ENCODE results near the gene SMIM3.
A peak's percentile ranks its signal among the peaks of the same experiment; 100 is the strongest.
"Not testable (repeated sequence)": the region's sequence is repeated elsewhere in the genome, so short reads cannot be mapped to it uniquely, and the experiment has no call there.

The SMIM3 gene

DNA sequence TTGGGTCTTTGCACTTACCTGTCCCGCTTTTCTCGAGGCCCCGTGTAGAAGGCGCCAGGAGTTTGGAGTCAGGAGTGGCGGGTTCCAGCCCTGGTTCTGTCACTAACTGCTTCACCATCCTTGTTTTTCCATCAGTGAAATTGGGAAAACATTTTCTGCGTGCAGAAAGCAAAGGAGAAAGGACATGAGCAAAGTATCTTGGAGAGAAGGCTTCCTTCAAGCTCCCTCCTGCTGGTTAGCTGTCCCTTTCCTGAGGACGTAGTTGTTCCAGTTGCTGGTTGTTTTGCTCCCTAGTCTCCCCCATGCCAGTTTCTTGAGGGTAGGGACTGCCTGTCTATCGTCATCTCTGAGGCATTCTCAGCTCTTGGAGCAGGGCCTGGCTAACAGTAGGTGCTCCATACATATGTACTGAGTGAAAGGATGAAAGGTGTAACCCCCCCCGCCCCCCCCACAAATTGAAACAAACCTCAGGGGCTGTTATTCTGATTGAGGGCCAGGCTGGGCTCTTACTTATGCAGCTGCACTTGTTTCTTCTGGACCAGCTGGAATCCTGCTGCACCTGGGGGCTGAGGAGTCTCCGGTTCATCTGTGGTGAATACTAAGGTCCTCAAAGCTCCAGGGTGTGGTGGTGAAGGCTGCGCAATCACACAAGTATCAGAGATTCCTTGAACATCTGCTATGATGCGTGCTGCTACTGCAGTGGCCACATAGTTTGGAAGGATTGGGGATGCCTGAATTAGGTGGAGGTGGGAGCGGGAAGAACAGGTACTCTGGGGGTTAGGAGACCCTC lies 1.0 kb downstream of the SMIM3 start:
- Mint-ChIP-seq H3K4me3 (peak overlapping the region; percentile 99), H3K36me3 (ENCODE audit: low read depth) (peaks cover 2% of the 10 kb centered on the region), H3K4me1 (ENCODE audit: low read depth) (peaks cover 58% of the 10 kb centered on the region), H3K9me3 (no peaks in the 10 kb centered on the region), H3K27ac (peak overlapping the region; percentile 85), H3K27me3 (ENCODE audit: low read depth) (no peaks in the 10 kb centered on the region)

- peak overlapping the region; percentile 99 for H3K4me3 Mint-ChIP-seq
- peaks cover 3% of the 10 kb centered on the region for H3K36me3 Mint-ChIP-seq (ENCODE audit: low read depth)
- H3K9me3 Mint-ChIP-seq = no peaks in the 10 kb centered on the region
- no peaks in the 10 kb centered on the region for H3K27me3 Mint-ChIP-seq (ENCODE audit: low read depth)
- peaks cover 62% of the 10 kb centered on the region for H3K4me1 Mint-ChIP-seq (ENCODE audit: low read depth)
- peak overlapping the region; percentile 85 for H3K27ac Mint-ChIP-seq
These were observed 1.7 kb downstream of the SMIM3 start for GRCh38 chr5:150780187-150780692.

DNA sequence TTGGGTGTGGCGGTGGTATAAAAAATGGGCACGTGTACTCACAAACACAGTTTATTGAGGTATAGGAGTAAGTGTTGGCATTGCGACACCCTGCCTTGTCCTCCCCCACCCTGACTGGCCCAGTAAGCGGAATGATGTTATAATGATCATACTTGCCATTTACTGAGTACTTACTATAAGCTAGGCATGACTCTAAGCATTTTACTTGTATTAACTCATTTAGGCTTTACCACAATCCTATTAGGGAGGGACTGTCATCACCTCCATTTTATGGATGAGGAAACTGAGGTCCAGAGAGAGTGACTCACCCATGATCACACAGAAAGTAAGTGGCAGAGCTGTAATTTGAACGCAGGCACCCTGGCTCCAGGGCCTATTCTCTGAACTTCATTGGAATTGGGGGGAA lies 2.3 kb downstream of the SMIM3 start:
- Mint-ChIP-seq H3K9me3 (peaks cover 1% of the 10 kb centered on the region), H3K27ac (peak overlapping the region; percentile 85), H3K4me3 (peak overlapping the region; percentile 99), H3K27me3 (ENCODE audit: low read depth) (no peaks in the 10 kb centered on the region), H3K36me3 (ENCODE audit: low read depth) (peaks cover 5% of the 10 kb centered on the region), H3K4me1 (ENCODE audit: low read depth) (peaks cover 64% of the 10 kb centered on the region)

- Mint-ChIP-seq H3K9me3 (peaks cover 5% of the 10 kb centered on the region), H3K4me1 (ENCODE audit: low read depth) (peaks cover 69% of the 10 kb centered on the region), H3K36me3 (ENCODE audit: low read depth) (peaks cover 9% of the 10 kb centered on the region), H3K27ac (peak overlapping the region; percentile 85), H3K27me3 (ENCODE audit: low read depth) (no peaks in the 10 kb centered on the region), H3K4me3 (peak overlapping the region; percentile 52)
These were observed 3.4 kb downstream of the SMIM3 start for GRCh38 chr5:150781706-150782614.

DNA sequence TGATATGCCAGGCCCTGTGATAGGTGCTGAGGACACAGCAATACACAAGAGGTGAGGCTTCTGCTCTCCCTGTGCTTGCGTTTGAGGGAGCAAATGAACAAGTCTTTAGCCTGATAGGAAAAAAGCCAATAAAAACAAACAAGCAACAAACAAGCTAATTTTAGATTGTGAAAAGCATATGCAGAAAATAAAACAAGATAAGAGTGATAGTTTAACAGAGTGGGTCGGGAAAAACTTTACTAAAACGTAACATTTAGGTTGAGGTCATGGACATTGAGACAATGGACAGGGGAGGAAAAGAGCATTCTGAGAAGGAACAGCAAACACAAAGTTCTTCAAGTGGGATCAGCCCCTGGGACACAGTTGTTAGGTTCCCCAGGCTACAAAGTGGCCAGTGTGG lies 4.3 kb downstream of the SMIM3 start:
- peaks cover 5% of the 10 kb centered on the region for H3K9me3 Mint-ChIP-seq
- H3K27ac Mint-ChIP-seq = peak overlapping the region; percentile 85
- H3K4me1 Mint-ChIP-seq (ENCODE audit: low read depth) = peaks cover 73% of the 10 kb centered on the region
- peak overlapping the region; percentile 52 for H3K4me3 Mint-ChIP-seq
- H3K36me3 Mint-ChIP-seq (ENCODE audit: low read depth) = peaks cover 9% of the 10 kb centered on the region
- H3K27me3 Mint-ChIP-seq (ENCODE audit: low read depth) = no peaks in the 10 kb centered on the region

DNA sequence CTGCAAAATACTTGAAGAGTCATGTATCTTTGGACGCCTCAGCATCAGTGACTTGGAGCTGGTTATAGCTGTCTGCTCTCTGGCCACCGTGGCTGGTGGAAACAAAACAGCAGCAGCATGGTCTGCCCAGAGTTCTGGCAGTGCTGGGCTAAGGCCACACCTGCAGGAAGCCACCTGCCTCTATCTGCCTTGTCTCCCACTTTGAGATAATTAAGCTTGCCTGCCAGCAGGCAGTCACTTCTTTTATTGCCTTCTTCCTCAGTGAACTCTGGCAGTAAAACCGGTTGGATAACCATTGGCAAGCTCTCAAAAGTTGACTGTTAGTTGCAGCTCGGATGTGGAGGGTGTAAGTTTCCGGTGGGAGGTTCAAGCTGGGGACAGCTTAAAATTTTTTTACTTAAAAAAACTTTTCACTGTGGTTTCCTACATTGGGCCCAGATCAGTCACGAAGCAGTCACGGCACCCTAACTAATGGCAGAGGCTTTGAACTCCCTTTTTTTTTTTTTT lies 4.9 kb downstream of the SMIM3 start:
- Mint-ChIP-seq H3K27ac (peak overlapping the region; percentile 85), H3K27me3 (ENCODE audit: low read depth) (no peaks in the 10 kb centered on the region), H3K36me3 (ENCODE audit: low read depth) (peaks cover 9% of the 10 kb centered on the region)

DNA sequence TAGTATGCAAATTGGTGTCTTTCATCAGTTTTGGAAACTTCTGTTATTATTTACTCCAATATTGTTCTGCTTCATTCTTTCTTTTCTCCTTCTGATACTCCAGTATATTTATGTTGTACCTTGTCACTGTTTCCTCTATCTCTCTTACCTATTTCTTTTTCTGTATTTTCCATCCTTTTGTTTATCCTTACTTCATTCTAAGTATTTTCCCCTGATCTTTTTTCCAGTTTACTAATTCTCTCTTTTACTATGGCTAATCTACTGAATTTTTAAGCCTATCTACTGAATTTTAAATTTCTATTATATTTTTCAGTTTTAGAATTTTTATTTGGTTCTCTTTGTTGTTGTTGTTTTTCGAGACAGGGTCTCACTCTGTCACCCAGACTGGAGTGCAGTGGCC lies 7.4 kb downstream of the SMIM3 start:
- Mint-ChIP-seq H3K27ac (peak overlapping the region; percentile 43), H3K4me1 (ENCODE audit: low read depth) (peaks cover 74% of the 10 kb centered on the region), H3K4me3 (no peak overlapping the region), H3K36me3 (ENCODE audit: low read depth) (peaks cover 9% of the 10 kb centered on the region), H3K9me3 (peaks cover 5% of the 10 kb centered on the region), H3K27me3 (ENCODE audit: low read depth) (no peaks in the 10 kb centered on the region)

More for the DNA sequence above, 4.9 kb downstream of the SMIM3 start:
- peaks cover 5% of the 10 kb centered on the region for H3K9me3 Mint-ChIP-seq
- peak overlapping the region; percentile 52 for H3K4me3 Mint-ChIP-seq
- H3K4me1 Mint-ChIP-seq (ENCODE audit: low read depth) = peaks cover 68% of the 10 kb centered on the region

DNA sequence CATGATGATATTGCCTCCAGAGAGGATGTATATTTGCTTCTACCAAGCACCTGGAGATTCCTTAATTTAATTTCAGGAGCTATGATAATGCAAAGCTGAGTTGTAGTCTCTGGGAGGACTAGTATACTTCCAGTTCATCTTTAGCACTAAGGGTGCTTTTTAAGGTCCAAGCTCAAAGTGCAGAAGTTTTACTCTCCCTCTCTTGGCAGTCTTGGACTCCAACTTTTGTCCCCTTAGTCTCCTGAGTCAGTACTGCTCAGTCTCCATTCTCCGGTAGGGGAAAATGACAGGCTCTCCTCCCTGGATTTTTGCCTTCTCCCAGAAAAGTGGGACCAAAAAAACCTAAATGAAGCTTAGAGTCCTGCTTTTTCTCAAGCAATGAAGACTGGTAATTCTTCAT lies 8.3 kb downstream of the SMIM3 start:
- H3K36me3 Mint-ChIP-seq (ENCODE audit: low read depth) = peaks cover 12% of the 10 kb centered on the region
- peaks cover 5% of the 10 kb centered on the region for H3K9me3 Mint-ChIP-seq
- H3K27me3 Mint-ChIP-seq (ENCODE audit: low read depth) = no peaks in the 10 kb centered on the region
- peak overlapping the region; percentile 24 for H3K27ac Mint-ChIP-seq
- peak overlapping the region; percentile 20 for H3K4me3 Mint-ChIP-seq
- peaks cover 71% of the 10 kb centered on the region for H3K4me1 Mint-ChIP-seq (ENCODE audit: low read depth)

- peaks cover 12% of the 10 kb centered on the region for H3K36me3 Mint-ChIP-seq (ENCODE audit: low read depth)
- H3K27me3 Mint-ChIP-seq (ENCODE audit: low read depth) = no peaks in the 10 kb centered on the region
- peaks cover 66% of the 10 kb centered on the region for H3K4me1 Mint-ChIP-seq (ENCODE audit: low read depth)
- peaks cover 5% of the 10 kb centered on the region for H3K9me3 Mint-ChIP-seq
- H3K27ac Mint-ChIP-seq = peak overlapping the region; percentile 49
- H3K4me3 Mint-ChIP-seq = no peak overlapping the region
These were observed 9.1 kb downstream of the SMIM3 start for GRCh38 chr5:150787656-150788055.

- no peaks in the 10 kb centered on the region for H3K27me3 Mint-ChIP-seq (ENCODE audit: low read depth)
- H3K9me3 Mint-ChIP-seq = peaks cover 5% of the 10 kb centered on the region
- H3K36me3 Mint-ChIP-seq (ENCODE audit: low read depth) = peaks cover 23% of the 10 kb centered on the region
- peak overlapping the region; percentile 67 for H3K27ac Mint-ChIP-seq
- H3K4me3 Mint-ChIP-seq = no peak overlapping the region
- peaks cover 56% of the 10 kb centered on the region for H3K4me1 Mint-ChIP-seq (ENCODE audit: low read depth)
These were observed 10.4 kb downstream of the SMIM3 start for GRCh38 chr5:150788977-150789376.

- peak overlapping the region; percentile 61 for H3K4me3 Mint-ChIP-seq
- no peaks in the 10 kb centered on the region for H3K27me3 Mint-ChIP-seq (ENCODE audit: low read depth)
- peaks cover 25% of the 10 kb centered on the region for H3K36me3 Mint-ChIP-seq (ENCODE audit: low read depth)
- H3K9me3 Mint-ChIP-seq = peaks cover 5% of the 10 kb centered on the region
- H3K4me1 Mint-ChIP-seq (ENCODE audit: low read depth) = peaks cover 54% of the 10 kb centered on the region
- H3K27ac Mint-ChIP-seq = peak overlapping the region; percentile 83
These were observed 10.9 kb downstream of the SMIM3 start for GRCh38 chr5:150789450-150789849.

DNA sequence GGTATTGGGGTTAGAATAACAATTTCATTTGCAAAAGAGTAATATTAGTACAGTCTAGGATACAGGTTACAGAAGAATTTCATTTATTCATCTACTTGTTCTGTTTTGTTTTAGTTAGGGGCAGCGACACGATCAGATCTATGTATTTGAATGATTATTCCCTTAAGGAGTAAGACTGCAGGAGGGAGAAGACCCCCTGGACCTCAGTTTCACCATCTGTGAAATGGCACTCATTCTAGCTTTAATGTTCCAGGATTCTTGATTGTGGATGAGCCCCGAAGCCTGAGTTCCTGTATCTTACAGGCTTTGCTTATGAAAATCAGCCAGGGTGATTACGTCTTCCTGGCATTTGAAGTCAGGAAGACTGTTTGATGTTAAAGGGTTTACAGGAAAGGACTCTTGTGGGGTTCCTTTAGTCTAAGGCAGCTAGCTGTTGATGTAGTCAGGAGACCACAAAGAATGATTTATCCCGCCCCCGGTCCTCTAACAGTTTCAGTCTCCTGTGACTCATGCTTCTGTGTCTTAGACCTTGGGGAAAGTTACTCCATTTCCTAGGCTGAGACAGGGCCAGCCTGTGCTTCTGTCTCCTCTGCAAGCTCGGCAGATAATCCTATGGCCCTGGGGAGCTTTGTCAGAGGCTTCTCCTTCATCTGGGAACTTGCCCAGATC lies 11.5 kb downstream of the SMIM3 start:
- no peaks in the 10 kb centered on the region for H3K27me3 Mint-ChIP-seq (ENCODE audit: low read depth)

DNA sequence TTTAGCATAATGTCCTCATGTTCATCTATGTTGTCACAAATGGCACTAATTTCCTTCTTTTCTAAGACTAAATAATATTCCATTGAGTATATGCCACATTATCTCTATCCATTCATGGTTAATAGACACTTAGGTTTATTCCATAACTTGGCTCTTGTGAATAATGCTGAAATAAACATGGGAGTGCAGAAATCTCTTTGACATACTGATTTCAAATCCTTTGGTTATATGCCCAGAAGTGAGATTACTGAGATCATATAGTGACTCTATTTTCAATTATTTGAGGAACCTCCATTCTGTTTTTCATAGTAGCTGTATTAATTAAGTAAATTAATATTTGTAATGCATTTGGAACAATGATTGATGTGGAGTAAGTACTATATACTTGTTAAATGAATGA lies 13.0 kb downstream of the SMIM3 start:
- H3K27ac Mint-ChIP-seq = no peak overlapping the region
- no peaks in the 10 kb centered on the region for H3K27me3 Mint-ChIP-seq (ENCODE audit: low read depth)
- H3K4me3 Mint-ChIP-seq = no peak overlapping the region
- peaks cover 45% of the 10 kb centered on the region for H3K4me1 Mint-ChIP-seq (ENCODE audit: low read depth)
- H3K36me3 Mint-ChIP-seq (ENCODE audit: low read depth) = peaks cover 22% of the 10 kb centered on the region
- H3K9me3 Mint-ChIP-seq = no peaks in the 10 kb centered on the region

More for the DNA sequence above, 11.5 kb downstream of the SMIM3 start:
- Mint-ChIP-seq H3K4me1 (ENCODE audit: low read depth) (peaks cover 51% of the 10 kb centered on the region), H3K9me3 (peaks cover 5% of the 10 kb centered on the region), H3K36me3 (ENCODE audit: low read depth) (peaks cover 24% of the 10 kb centered on the region), H3K27ac (peak overlapping the region; percentile 83), H3K4me3 (peak overlapping the region; percentile 61)

DNA sequence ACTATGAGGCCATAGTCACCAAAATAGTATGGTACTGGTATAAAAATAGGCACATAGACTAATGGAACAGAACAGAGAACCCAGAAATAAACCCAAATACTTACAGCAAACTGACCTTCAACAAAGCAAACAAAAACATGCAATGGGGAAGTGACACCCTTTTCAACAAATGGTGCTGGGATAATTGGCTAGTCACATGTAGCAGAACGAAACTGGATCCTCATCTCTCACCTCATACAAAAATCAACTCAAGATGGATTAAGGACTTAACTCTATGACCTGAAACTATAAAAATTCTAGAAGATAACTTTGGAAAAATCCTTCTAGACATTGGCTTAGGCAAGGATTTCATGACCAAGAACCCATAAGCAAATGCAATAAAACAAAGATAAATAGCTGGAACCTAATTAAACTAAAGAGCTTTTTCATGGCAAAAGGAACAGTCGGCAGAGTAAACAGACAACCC lies 14.9 kb downstream of the SMIM3 start:
- not testable (repeated sequence) for H3K4me3 Mint-ChIP-seq; H3K27me3 Mint-ChIP-seq (ENCODE audit: low read depth); H3K27ac Mint-ChIP-seq; H3K9me3 Mint-ChIP-seq
- H3K36me3 Mint-ChIP-seq (ENCODE audit: low read depth) = peaks cover 26% of the 10 kb centered on the region
- peaks cover 39% of the 10 kb centered on the region for H3K4me1 Mint-ChIP-seq (ENCODE audit: low read depth)
